Effector memory CD8-positive, alpha-beta T cell (primary cell): ENCODE results near the gene MAT2A.
"Not testable (repeated sequence)": the region's sequence is repeated elsewhere in the genome, so short reads cannot be mapped to it uniquely, and the experiment has no call there.

ENCODE experiments used
- ATAC-seq: fragments of 150-1000 bp; cut with Tn5 transposase; replicated peaks from 2 replicates; pipeline ENCODE4 v1.10.0; 2021; ENCODE audit warnings: mild to moderate bottlenecking, moderate library complexity
- DNase-seq, 3 experiments: peaks; one replicate each; pipeline ENCODE4 v3.0.0; 2021
- H3K27ac Mint-ChIP-seq, 2 donors: one replicate each; pipeline ENCODE4 v1.8.0; 2022; ENCODE audit warnings: mild to moderate bottlenecking in 2 of 2, mixed read lengths in 2 of 2, moderate library complexity in 2 of 2
- H3K27me3 Mint-ChIP-seq, 2 donors: one replicate each; pipeline ENCODE4 v1.8.0; 2022; ENCODE audit warnings: mixed read lengths in 2 of 2
- H3K36me3 Mint-ChIP-seq: one replicate; pipeline ENCODE4 v1.8.0; 2022; ENCODE audit warnings: mild to moderate bottlenecking, moderate library complexity, mixed read lengths; ENCODE audit not compliant: insufficient read depth
- H3K4me1 Mint-ChIP-seq, 2 donors: one replicate each; pipeline ENCODE4 v1.8.0; 2022; ENCODE audit warnings: low read depth in 2 of 2, mixed read lengths in 2 of 2
- H3K4me3 Mint-ChIP-seq, 2 donors: one replicate each; pipeline ENCODE4 v1.8.0; 2022; ENCODE audit warnings: mild to moderate bottlenecking in 2 of 2, mixed read lengths in 2 of 2, moderate library complexity in 2 of 2
- H3K9me3 Mint-ChIP-seq, 2 donors: one replicate each; pipeline ENCODE4 v1.8.0; 2022; ENCODE audit warnings: mixed read lengths in 2 of 2

MAT2A gene

DNA sequence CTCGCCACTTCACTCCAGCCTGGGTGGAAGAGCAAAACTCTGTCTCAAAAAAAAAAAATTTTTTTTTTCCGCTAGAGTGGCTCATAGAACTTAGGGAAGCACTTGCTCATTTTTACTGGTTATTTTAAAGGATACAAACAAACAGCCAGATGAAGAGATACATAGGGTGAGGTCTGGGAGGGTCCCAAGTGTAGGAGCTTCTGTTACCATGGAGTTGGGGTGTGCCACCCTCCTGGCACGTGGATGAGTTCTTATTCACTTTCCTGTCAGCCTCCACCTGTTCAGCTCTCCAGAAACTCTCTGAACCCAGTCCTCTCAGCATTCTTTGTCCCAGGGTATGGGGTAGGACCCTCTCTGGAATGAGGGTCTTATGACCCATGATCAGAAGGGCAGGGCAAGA is 4.9 kb upstream of the MAT2A start:
- peaks cover 3 to 4% of the 10 kb centered on the region in 2 donors for H3K27me3 Mint-ChIP-seq
- no peak overlapping the region for H3K4me3 Mint-ChIP-seq
- no peak overlapping the region for H3K27ac Mint-ChIP-seq
- peaks cover 14% of the 10 kb centered on the region for H3K36me3 Mint-ChIP-seq
- DNase-seq (no peak), ATAC-seq (no peak)
- peaks cover 7 to 12% of the 10 kb centered on the region in 2 donors for H3K4me1 Mint-ChIP-seq
- H3K9me3 Mint-ChIP-seq, result no peaks in the 10 kb centered on the region

DNA sequence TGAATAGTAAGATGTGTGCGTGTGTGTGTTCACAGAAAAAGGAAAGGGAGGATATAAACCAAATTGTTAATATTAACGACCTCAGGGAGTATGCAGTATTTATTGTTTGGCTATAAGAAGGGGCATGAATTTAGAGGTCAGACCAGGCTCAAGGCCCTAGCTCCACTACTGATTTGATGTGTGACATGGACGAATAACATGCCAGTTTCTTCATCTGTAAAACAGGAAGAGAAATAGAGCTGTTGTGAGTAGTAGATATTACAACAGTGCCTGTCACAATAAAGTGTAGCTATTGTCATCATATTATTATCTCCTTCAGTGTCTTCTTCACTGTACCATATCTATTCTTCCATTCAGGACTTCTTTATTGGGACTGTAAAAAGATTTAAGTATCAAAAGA is 4.1 kb upstream of the MAT2A start:
- peaks cover 7 to 14% of the 10 kb centered on the region in 2 donors for H3K4me1 Mint-ChIP-seq
- DNase-seq (no peak), ATAC-seq (no peak)
- no peaks in the 10 kb centered on the region for H3K27me3 Mint-ChIP-seq
- H3K36me3 Mint-ChIP-seq, result peaks cover 21% of the 10 kb centered on the region
- no peaks in the 10 kb centered on the region for H3K9me3 Mint-ChIP-seq
- no peak overlapping the region for H3K4me3 Mint-ChIP-seq
- no peak overlapping the region for H3K27ac Mint-ChIP-seq

DNA sequence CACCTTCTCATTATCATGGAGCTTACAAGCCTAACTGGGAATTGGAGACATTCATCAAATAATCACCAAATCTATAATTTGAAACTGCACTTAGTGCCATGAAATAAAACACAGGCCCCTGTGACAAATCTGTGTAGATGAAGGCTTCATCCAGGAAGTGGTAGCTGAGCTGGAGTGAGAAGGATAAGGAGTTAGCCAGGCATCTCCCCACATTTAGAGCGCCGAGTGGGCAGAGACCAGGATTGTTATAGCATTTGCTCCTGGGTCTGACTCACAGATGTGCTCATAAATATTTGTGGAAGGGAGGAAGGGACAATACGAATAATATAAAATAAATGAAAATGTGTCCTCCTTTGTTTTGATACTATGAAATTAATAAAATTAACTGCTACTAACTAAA is 2.5 kb upstream of the MAT2A start:
- H3K9me3 Mint-ChIP-seq, result no peaks in the 10 kb centered on the region
- no peaks in the 10 kb centered on the region for H3K27me3 Mint-ChIP-seq
- ATAC-seq (no peak), DNase-seq (no peak)
- H3K4me3 Mint-ChIP-seq, result no peak overlapping the region
- peaks cover 15 to 25% of the 10 kb centered on the region in 2 donors for H3K4me1 Mint-ChIP-seq
- no peak overlapping the region for H3K27ac Mint-ChIP-seq
- H3K36me3 Mint-ChIP-seq, result peaks cover 37% of the 10 kb centered on the region

DNA sequence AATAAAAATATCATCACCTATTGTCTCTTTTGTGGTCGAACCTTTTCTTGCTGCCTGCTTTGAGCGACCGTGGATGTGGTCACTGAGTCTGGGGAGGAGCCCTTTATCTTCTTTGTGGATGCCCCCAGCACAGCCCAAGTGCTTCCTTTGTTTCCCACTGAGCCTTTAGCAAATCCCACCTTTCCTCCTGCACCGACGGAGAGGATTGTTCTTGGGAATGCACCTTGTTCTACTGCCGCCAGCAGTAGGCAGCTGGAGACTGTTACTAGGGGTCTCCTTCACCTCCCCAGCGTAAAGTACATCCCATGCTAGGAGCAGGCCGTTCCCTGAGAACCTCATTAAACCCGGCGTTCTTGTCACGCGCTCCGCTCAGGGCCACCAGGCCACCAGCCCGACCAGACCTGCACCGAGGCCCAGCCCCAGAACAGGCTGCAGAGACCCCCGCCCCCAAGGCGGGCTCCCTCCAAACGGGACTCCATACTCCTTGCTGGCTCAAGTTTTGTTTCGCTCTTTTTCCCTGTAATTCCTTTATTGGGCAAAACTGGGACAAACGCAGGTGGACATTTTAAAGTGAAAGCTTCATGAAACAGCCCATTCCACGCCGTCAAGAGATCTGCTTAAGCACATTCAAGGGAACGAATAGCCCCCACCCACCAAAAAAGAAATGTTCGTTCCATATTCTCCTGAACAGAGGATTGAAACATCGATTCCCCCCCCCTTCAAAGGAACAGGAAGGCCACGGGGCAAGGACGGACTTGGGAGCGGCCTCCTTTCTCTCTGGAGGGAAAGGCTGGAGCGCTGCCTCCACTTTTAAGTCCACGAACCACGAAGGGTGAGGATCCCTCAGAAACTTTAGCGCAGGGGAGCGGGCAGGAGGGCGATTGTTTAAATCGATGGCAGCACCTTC is 1.1 kb upstream of the MAT2A start:
- ATAC-seq, result peak; percentile 0
- Mint-ChIP-seq H3K27ac (peak overlapping the region; percentile 86 to 93), H3K36me3 (peaks cover 50% of the 10 kb centered on the region), H3K27me3 (no peaks in the 10 kb centered on the region), H3K9me3 (no peaks in the 10 kb centered on the region), H3K4me1 (peaks cover 20 to 37% of the 10 kb centered on the region in 2 donors), H3K4me3 (peak overlapping the region; percentile 92 to 93)
- DNase-seq, result peak in 1 of 3 experiments; percentile 9

DNA sequence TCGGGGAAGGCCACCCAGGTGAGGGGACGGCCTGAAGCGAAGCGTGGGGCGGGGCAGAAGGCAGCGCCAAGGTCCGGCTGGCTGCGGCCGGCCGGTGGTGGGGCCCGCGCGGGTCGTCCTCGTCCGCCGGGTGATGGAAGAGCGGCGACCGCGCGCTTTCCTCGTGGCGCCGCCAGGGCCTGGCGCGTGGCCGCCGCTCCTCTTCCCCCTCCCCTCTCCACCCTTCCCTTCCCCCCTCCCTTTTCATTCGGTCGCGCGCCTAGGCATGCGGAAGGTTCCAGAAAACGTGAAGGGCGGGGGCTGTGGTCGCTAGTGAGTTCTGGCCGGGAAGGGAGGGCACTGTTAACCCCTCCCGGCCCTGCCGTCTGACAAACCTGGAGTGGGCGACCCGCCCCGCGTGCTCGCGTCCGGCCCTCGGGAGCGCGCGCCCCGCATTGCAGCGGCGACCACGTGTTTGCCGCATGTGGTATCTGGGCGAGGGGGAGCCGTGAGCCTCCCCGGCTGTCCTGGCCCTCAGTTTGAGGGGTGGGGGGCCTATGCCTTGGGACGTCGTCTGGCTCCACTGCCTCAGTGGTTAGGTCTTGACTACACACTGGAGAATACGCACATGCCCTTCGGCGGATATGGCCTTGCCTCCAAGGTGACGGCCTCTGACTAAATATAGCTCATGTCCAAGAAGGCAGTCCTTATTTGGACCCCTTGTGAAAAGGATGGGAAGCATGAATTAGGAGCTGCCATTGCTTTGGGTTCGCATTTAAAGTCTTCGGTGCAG is 579 bp downstream of the MAT2A start:
- DNase-seq (peak; percentile 52 to 62 (median 55)), ATAC-seq (peak; percentile 64)
- Mint-ChIP-seq H3K4me1 (peaks cover 21 to 47% of the 10 kb centered on the region in 2 donors), H3K27ac (peak overlapping the region; percentile 86 to 93), H3K4me3 (peak overlapping the region; percentile 92 to 93), H3K9me3 (no peaks in the 10 kb centered on the region), H3K36me3 (peaks cover 67% of the 10 kb centered on the region), H3K27me3 (no peaks in the 10 kb centered on the region)

DNA sequence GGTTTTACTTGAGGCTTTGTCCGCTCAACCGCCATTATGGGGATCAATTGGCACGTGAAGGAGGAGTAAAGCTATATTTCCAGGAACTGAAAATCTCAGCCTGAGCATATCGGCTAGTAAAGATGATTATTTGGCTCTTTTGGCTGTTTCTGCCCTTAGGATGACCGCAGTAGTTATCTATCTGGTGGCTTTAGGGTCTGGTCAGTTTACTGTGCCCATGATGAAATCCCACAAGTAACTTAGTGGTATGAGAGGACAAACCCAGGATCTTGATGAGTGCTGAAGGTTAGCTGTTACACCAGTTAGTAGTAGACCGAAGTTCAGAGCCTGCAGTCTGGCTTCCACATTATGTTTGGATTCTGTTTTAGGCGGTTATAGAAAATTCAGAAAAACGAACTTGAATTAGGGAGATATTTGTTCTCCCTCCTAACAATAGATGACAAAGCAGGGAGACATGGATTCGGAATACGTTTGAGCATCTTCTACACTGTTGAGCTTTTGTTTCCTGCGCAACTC is 1.2 kb downstream of the MAT2A start:
- H3K36me3 Mint-ChIP-seq, result peaks cover 74% of the 10 kb centered on the region
- peak overlapping the region; percentile 64 to 93 for H3K27ac Mint-ChIP-seq
- H3K27me3 Mint-ChIP-seq, result no peaks in the 10 kb centered on the region
- DNase-seq (no peak), ATAC-seq (no peak)
- H3K4me3 Mint-ChIP-seq, result peak overlapping the region; percentile 92 to 93
- H3K4me1 Mint-ChIP-seq, result peaks cover 21 to 47% of the 10 kb centered on the region in 2 donors
- no peaks in the 10 kb centered on the region for H3K9me3 Mint-ChIP-seq

DNA sequence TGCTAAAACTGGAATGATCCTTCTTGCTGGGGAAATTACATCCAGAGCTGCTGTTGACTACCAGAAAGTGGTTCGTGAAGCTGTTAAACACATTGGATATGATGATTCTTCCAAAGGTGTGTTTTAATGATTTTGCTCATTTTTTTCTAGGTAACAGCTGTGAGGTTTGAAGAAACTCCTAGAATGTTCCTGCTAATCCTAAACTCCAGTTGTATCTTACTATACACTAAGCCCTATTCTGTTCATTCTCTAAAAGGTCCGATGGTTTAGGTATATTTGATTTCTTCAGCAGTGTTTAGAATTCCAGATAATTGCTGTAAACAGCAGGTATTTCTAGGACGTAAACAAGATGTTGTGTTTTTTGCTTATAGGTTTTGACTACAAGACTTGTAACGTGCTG is 2.3 kb downstream of the MAT2A start:
- ATAC-seq (no peak), DNase-seq (no peak)
- H3K27me3 Mint-ChIP-seq, result no peaks in the 10 kb centered on the region

DNA sequence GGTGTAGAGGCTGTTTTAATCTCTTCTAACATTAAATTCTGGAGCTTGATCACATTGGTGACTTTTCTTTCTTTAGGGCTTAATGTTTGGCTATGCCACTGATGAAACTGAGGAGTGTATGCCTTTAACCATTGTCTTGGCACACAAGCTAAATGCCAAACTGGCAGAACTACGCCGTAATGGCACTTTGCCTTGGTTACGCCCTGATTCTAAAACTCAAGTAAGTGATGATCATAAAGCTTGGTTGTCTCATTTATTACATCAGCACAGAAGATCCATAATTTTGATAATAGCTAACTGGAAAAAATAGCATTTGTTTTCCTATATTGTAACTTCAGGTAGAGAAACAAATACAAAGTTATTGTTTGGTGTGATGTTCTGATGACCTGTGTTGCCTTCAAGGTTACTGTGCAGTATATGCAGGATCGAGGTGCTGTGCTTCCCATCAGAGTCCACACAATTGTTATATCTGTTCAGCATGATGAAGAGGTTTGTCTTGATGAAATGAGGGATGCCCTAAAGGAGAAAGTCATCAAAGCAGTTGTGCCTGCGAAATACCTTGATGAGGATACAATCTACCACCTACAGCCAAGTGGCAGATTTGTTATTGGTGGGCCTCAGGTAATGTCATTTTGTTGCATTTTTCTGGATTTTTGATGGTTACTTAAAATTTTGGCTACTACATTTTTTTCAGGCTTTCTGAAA is 2.9 kb downstream of the MAT2A start:
- Mint-ChIP-seq H3K4me3 (no peak overlapping the region), H3K27me3 (no peaks in the 10 kb centered on the region), H3K27ac (no peak overlapping the region), H3K36me3 (peaks cover 87% of the 10 kb centered on the region), H3K4me1 (peaks cover 21 to 44% of the 10 kb centered on the region in 2 donors), H3K9me3 (no peaks in the 10 kb centered on the region)
- ATAC-seq (no peak), DNase-seq (no peak)

More for the DNA sequence above, 2.3 kb downstream of the MAT2A start:
- H3K9me3 Mint-ChIP-seq, result no peaks in the 10 kb centered on the region
- H3K4me3 Mint-ChIP-seq, result peak overlapping the region in 1 of 2 donors; percentile 18
- peaks cover 83% of the 10 kb centered on the region for H3K36me3 Mint-ChIP-seq
- H3K27ac Mint-ChIP-seq, result no peak overlapping the region
- peaks cover 21 to 46% of the 10 kb centered on the region in 2 donors for H3K4me1 Mint-ChIP-seq

DNA sequence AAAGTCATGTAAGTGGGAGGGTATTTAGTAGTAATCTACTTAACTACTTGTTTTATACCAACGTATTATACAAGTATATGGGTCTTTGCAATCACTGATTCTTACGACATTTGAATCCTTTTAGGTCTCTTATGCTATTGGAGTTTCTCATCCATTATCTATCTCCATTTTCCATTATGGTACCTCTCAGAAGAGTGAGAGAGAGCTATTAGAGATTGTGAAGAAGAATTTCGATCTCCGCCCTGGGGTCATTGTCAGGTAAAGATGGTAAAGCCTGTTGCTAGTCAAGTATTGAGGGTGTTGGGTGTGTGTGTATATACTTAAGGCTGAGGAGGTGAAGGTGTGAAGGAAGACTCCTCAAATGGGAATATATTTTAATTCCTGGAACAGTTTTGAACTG is 3.8 kb downstream of the MAT2A start:
- Mint-ChIP-seq H3K4me3 (no peak overlapping the region), H3K4me1 (peaks cover 18 to 40% of the 10 kb centered on the region in 2 donors), H3K27me3 (no peaks in the 10 kb centered on the region), H3K36me3 (peaks cover 91% of the 10 kb centered on the region), H3K27ac (peak overlapping the region in 1 of 2 donors; percentile 38), H3K9me3 (no peaks in the 10 kb centered on the region)
- DNase-seq (no peak), ATAC-seq (no peak)

DNA sequence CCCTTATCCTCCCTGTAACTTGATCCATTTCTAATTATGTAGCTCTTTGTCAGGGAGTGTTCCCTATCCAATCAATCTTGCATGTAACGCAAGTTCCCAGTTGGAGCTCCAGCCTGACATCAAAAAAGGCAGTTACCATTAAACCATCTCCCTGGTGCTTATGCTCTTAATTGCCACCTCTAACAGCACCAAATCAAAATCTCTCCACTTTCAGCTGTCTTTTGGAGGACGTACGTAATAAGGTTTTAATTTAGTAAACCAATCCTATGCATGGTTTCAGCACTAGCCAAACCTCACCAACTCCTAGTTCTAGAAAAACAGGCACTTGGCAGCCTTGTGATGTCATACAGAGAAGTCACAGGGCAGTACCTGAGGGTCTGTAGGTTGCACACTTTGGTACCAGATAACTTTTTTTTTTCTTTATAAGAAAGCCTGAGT is 5.3 kb downstream of the MAT2A start:
- not testable (repeated sequence) for ATAC-seq, H3K4me3 Mint-ChIP-seq, H3K9me3 Mint-ChIP-seq, DNase-seq, H3K27ac Mint-ChIP-seq, H3K27me3 Mint-ChIP-seq
- Mint-ChIP-seq H3K36me3 (peaks cover 82% of the 10 kb centered on the region), H3K4me1 (peaks cover 14 to 35% of the 10 kb centered on the region in 2 donors)

DNA sequence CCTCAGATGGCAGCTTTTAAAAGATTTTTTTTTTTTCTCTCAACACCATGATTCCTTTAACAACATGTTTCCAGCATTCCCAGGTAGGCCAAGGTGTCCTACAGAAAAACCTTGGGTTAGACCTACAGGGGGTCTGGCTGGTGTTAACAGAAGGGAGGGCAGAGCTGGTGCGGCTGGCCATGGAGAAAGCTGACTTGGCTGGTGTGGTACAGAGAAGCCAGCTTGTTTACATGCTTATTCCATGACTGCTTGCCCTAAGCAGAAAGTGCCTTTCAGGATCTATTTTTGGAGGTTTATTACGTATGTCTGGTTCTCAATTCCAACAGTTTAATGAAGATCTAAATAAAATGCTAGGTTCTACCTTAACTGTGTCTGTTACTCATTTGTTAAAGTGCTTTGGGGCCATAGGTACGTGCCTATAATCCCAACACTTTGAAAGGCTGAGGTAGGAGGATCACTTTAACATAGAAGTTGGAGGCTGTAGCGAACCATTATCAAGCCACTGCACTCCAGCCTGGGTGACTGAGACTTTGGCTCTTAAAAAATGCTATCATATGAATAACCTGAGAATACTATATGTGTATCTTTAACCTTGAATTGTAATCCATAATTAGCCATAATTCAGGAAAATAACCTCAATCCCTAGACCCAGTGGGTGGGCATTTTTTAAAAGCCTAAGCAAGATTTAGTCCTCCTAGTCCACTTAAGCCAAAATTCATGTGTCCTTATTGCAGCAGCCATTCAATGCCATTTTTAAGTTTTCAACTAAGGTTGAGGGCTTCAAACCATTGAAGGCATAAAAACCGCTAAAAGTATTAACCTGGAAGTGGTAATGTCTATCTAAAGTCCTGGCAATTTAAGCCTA is 6.2 kb downstream of the MAT2A start:
- not testable (repeated sequence) for H3K9me3 Mint-ChIP-seq, ATAC-seq, H3K27me3 Mint-ChIP-seq, H3K4me3 Mint-ChIP-seq, DNase-seq
- H3K4me1 Mint-ChIP-seq, result peaks cover 12 to 31% of the 10 kb centered on the region in 2 donors
- peaks cover 82% of the 10 kb centered on the region for H3K36me3 Mint-ChIP-seq
- H3K27ac Mint-ChIP-seq, result peak overlapping the region in 1 of 2 donors; percentile 41

DNA sequence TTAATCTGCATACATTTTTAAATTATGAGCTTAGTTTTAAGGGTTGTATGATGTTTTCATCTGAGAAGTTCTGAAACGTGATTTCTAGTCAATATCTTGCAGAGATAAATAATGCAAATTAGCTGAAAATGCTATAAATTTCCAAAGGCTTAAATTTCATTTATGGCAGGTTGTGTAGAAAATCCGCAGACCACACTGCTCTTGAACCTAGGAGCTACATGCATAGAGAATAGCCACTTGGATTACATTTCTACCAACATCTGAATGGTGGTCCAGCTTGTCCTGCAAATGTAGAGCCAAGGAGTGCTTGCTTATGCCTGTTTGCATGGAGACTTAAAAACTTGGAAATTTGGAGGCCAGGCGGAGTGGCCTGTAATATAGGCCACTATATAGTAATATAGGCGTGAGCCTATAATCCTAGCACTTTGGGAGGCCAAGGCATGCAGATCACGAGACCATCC is 6.8 kb downstream of the MAT2A start:
- no peak overlapping the region for H3K4me3 Mint-ChIP-seq
- H3K9me3 Mint-ChIP-seq, result no peaks in the 10 kb centered on the region
- peaks cover 6 to 25% of the 10 kb centered on the region in 2 donors for H3K4me1 Mint-ChIP-seq
- no peaks in the 10 kb centered on the region for H3K27me3 Mint-ChIP-seq
- H3K36me3 Mint-ChIP-seq, result peaks cover 81% of the 10 kb centered on the region
- ATAC-seq (no peak), DNase-seq (no peak)
- H3K27ac Mint-ChIP-seq, result peak overlapping the region; percentile 58 to 59
